Activated CD8-positive, alpha-beta memory T cell treated with anti-CD3 and anti-CD28 coated beads for 4 hours (primary cell): ENCODE results near the gene RBMS2.
"Not testable (repeated sequence)": the region's sequence is repeated elsewhere in the genome, so short reads cannot be mapped to it uniquely, and the experiment has no call there.

Experiments
- DNase-seq, 2 donors: peaks; one replicate each; pipeline ENCODE4 v3.0.0-alpha.2; 2020; ENCODE audit warnings: low read depth in 2 of 2

RBMS2 gene

GRCh38 chr12:56517854-56518253 is 3.8 kb upstream of the RBMS2 start:
- DNase-seq = no peak

GRCh38 chr12:56518570-56518969 is 3.0 kb upstream of the RBMS2 start:
- DNase-seq = no peak

- no peak for DNase-seq
Observed at GRCh38 chr12:56520048-56520447, 1.6 kb upstream of the RBMS2 start.

- no peak for DNase-seq
Observed at GRCh38 chr12:56520506-56520905, 1.1 kb upstream of the RBMS2 start.

GRCh38 chr12:56521209-56521589 is 421 bp upstream of the RBMS2 start:
- no peak for DNase-seq

GRCh38 chr12:56522411-56523193 is 982 bp downstream of the RBMS2 start:
- no peak for DNase-seq

- DNase-seq = no peak
Observed at GRCh38 chr12:56528846-56529245, 7.2 kb downstream of the RBMS2 start.

- no peak for DNase-seq
Observed at GRCh38 chr12:56529656-56530055, 8.0 kb downstream of the RBMS2 start.

GRCh38 chr12:56530390-56531055 is 8.9 kb downstream of the RBMS2 start:
- no peak for DNase-seq

GRCh38 chr12:56537546-56537945 is 15.9 kb downstream of the RBMS2 start:
- DNase-seq = no peak

GRCh38 chr12:56541631-56542030 is 20.0 kb downstream of the RBMS2 start:
- no peak for DNase-seq

GRCh38 chr12:56542164-56542563 is 20.5 kb downstream of the RBMS2 start:
- no peak for DNase-seq

- DNase-seq = no peak
Observed at GRCh38 chr12:56545023-56545604, 23.5 kb downstream of the RBMS2 start.

- DNase-seq = no peak
Observed at GRCh38 chr12:56546680-56547079, 25.1 kb downstream of the RBMS2 start.

- DNase-seq = no peak
Observed at GRCh38 chr12:56551070-56551469, 29.4 kb downstream of the RBMS2 start.

- DNase-seq = peak in 1 of 2 donors; percentile 9
Observed at GRCh38 chr12:56565510-56566101, 44.0 kb downstream of the RBMS2 start.

GRCh38 chr12:56568146-56568545 is 46.5 kb downstream of the RBMS2 start:
- DNase-seq = no peak

- DNase-seq = no peak
Observed at GRCh38 chr12:56571121-56571520, 49.5 kb downstream of the RBMS2 start.

GRCh38 chr12:56572288-56572687 is 50.7 kb downstream of the RBMS2 start:
- no peak for DNase-seq

- no peak for DNase-seq
Observed at GRCh38 chr12:56574210-56574609, 52.6 kb downstream of the RBMS2 start.

GRCh38 chr12:56577248-56577647 is 55.6 kb downstream of the RBMS2 start:
- not testable (repeated sequence) for DNase-seq

GRCh38 chr12:56578983-56579546 is 57.4 kb downstream of the RBMS2 start:
- no peak for DNase-seq
